Measurements from ENCODE around the gene RNF34.

DNA sequence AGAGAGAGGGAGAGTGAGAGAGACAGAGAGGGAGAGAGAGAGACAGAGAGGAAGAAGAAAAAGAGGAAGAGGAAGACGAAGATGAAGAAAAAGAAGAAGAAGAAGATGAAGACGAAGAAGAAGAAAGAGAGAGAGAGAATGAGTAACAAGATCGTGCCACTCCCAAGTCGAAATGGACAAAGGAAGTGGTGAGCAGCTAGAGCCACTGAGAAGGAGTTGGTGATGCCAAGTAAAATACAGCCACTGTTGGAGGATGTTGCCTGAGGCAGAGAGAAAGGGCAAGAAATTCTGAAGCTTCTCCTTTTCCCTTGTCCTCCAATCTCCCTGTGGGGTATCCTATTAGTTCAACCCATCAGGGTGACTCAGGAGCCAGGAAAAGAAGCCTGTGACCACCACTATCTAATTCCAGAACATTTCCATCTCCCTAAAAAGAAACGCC is 35.2 kb upstream of the RNF34 start:
- no peak for TF ChIP-seq EP300 (IDR thresholded peaks at IDR 0.05; ENCODE audit: borderline replicate concordance in 1 of 2, low read depth in 2 of 2, low read length in 2 of 2)
- TF ChIP-seq, protein P1, sequence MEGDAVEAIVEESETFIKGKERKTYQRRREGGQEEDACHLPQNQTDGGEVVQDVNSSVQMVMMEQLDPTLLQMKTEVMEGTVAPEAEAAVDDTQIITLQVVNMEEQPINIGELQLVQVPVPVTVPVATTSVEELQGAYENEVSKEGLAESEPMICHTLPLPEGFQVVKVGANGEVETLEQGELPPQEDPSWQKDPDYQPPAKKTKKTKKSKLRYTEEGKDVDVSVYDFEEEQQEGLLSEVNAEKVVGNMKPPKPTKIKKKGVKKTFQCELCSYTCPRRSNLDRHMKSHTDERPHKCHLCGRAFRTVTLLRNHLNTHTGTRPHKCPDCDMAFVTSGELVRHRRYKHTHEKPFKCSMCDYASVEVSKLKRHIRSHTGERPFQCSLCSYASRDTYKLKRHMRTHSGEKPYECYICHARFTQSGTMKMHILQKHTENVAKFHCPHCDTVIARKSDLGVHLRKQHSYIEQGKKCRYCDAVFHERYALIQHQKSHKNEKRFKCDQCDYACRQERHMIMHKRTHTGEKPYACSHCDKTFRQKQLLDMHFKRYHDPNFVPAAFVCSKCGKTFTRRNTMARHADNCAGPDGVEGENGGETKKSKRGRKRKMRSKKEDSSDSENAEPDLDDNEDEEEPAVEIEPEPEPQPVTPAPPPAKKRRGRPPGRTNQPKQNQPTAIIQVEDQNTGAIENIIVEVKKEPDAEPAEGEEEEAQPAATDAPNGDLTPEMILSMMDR (IDR thresholded peaks at IDR 0.05; ENCODE audit: control extremely low read depth in 1 of 3, insufficient read depth in 1 of 3, low read depth in 1 of 3, low read length in 3 of 3), result no peak
- TF ChIP-seq ZNF274 (IDR thresholded peaks at IDR 0.05; ENCODE audit: borderline replicate concordance, extremely low read depth, low read length), result no peak
- no peak for TF ChIP-seq CBX8 (IDR thresholded peaks at IDR 0.05; ENCODE audit: borderline replicate concordance, low read depth, low read length)
- TF ChIP-seq, protein P2, sequence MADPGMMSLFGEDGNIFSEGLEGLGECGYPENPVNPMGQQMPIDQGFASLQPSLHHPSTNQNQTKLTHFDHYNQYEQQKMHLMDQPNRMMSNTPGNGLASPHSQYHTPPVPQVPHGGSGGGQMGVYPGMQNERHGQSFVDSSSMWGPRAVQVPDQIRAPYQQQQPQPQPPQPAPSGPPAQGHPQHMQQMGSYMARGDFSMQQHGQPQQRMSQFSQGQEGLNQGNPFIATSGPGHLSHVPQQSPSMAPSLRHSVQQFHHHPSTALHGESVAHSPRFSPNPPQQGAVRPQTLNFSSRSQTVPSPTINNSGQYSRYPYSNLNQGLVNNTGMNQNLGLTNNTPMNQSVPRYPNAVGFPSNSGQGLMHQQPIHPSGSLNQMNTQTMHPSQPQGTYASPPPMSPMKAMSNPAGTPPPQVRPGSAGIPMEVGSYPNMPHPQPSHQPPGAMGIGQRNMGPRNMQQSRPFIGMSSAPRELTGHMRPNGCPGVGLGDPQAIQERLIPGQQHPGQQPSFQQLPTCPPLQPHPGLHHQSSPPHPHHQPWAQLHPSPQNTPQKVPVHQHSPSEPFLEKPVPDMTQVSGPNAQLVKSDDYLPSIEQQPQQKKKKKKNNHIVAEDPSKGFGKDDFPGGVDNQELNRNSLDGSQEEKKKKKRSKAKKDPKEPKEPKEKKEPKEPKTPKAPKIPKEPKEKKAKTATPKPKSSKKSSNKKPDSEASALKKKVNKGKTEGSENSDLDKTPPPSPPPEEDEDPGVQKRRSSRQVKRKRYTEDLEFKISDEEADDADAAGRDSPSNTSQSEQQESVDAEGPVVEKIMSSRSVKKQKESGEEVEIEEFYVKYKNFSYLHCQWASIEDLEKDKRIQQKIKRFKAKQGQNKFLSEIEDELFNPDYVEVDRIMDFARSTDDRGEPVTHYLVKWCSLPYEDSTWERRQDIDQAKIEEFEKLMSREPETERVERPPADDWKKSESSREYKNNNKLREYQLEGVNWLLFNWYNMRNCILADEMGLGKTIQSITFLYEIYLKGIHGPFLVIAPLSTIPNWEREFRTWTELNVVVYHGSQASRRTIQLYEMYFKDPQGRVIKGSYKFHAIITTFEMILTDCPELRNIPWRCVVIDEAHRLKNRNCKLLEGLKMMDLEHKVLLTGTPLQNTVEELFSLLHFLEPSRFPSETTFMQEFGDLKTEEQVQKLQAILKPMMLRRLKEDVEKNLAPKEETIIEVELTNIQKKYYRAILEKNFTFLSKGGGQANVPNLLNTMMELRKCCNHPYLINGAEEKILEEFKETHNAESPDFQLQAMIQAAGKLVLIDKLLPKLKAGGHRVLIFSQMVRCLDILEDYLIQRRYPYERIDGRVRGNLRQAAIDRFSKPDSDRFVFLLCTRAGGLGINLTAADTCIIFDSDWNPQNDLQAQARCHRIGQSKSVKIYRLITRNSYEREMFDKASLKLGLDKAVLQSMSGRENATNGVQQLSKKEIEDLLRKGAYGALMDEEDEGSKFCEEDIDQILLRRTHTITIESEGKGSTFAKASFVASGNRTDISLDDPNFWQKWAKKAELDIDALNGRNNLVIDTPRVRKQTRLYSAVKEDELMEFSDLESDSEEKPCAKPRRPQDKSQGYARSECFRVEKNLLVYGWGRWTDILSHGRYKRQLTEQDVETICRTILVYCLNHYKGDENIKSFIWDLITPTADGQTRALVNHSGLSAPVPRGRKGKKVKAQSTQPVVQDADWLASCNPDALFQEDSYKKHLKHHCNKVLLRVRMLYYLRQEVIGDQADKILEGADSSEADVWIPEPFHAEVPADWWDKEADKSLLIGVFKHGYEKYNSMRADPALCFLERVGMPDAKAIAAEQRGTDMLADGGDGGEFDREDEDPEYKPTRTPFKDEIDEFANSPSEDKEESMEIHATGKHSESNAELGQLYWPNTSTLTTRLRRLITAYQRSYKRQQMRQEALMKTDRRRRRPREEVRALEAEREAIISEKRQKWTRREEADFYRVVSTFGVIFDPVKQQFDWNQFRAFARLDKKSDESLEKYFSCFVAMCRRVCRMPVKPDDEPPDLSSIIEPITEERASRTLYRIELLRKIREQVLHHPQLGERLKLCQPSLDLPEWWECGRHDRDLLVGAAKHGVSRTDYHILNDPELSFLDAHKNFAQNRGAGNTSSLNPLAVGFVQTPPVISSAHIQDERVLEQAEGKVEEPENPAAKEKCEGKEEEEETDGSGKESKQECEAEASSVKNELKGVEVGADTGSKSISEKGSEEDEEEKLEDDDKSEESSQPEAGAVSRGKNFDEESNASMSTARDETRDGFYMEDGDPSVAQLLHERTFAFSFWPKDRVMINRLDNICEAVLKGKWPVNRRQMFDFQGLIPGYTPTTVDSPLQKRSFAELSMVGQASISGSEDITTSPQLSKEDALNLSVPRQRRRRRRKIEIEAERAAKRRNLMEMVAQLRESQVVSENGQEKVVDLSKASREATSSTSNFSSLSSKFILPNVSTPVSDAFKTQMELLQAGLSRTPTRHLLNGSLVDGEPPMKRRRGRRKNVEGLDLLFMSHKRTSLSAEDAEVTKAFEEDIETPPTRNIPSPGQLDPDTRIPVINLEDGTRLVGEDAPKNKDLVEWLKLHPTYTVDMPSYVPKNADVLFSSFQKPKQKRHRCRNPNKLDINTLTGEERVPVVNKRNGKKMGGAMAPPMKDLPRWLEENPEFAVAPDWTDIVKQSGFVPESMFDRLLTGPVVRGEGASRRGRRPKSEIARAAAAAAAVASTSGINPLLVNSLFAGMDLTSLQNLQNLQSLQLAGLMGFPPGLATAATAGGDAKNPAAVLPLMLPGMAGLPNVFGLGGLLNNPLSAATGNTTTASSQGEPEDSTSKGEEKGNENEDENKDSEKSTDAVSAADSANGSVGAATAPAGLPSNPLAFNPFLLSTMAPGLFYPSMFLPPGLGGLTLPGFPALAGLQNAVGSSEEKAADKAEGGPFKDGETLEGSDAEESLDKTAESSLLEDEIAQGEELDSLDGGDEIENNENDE (IDR thresholded peaks at IDR 0.05; ENCODE audit: insufficient replicate concordance, low read length), result no peak
- no peak for TF ChIP-seq POLR2A (IDR thresholded peaks at IDR 0.05; ENCODE audit: control extremely low read depth in 1 of 2, low read depth in 2 of 2, low read length in 2 of 2)
- TF ChIP-seq HDAC2 (IDR thresholded peaks at IDR 0.05; ENCODE audit: borderline replicate concordance in 1 of 2, low read depth in 2 of 2, low read length in 2 of 2), result no peak
- no peak for TF ChIP-seq CREB1 (IDR thresholded peaks at IDR 0.05)
- no peak for TF ChIP-seq JUN (IDR thresholded peaks at IDR 0.05; ENCODE audit: low read depth, low read length)
